Osteoblast (primary cell): ENCODE data around the gene STRBP. TPM values are rescaled to one million over a fixed set of nuclear protein-coding genes. Genes with fewer than 3 reads are reported as not detected.

Experiments
- DNase-seq: peaks from one replicate; pipeline ENCODE4 v3.0.0; 2011; ENCODE audit warnings: low spot score, mixed read lengths; ENCODE audit not compliant: insufficient read length; ENCODE audit errors: missing footprints
- H2AFZ ChIP-seq: 2 replicates; pipeline ENCODE4 v1.6.0; 2011; ENCODE audit warnings: mild to moderate bottlenecking, low read length
- H3K27ac ChIP-seq: 2 replicates; pipeline ENCODE4 v1.5.1; 2011; ENCODE audit warnings: mild to moderate bottlenecking, low read depth, low read length, moderate library complexity
- H3K27me3 ChIP-seq: 2 replicates; pipeline ENCODE4 v1.6.0; 2012; ENCODE audit warnings: mild to moderate bottlenecking, control low read depth, inconsistent platforms, low read length, moderate library complexity; ENCODE audit not compliant: insufficient read depth
- H3K36me3 ChIP-seq: 2 replicates; pipeline ENCODE4 v1.5.1; 2011; ENCODE audit warnings: mild to moderate bottlenecking, low read length, control low read depth, moderate library complexity; ENCODE audit not compliant: insufficient read depth
- H3K4me1 ChIP-seq: 2 replicates; pipeline ENCODE4 v1.5.1; 2011; ENCODE audit warnings: mild to moderate bottlenecking, low read length, control low read depth, moderate library complexity; ENCODE audit not compliant: insufficient read depth
- H3K4me2 ChIP-seq: 2 replicates; pipeline ENCODE4 v1.6.0; 2011; ENCODE audit warnings: mild to moderate bottlenecking, low read length; ENCODE audit not compliant: insufficient read depth
- H3K4me3 ChIP-seq: fragments of 200-600 bp; sonication (generic); 3 replicates; pipeline ENCODE4 v1.5.1; 2012; ENCODE audit warnings: mild to moderate bottlenecking, low read length, inconsistent platforms; ENCODE audit not compliant: insufficient read depth
- H3K79me2 ChIP-seq: 2 replicates; pipeline ENCODE4 v1.6.0; 2012; ENCODE audit warnings: mild to moderate bottlenecking, low read length, control low read depth, inconsistent platforms; ENCODE audit not compliant: insufficient read depth
- H3K9me3 ChIP-seq: 2 replicates; pipeline ENCODE4 v1.5.1; 2011; ENCODE audit warnings: low read depth, low read length, control low read depth
- H4K20me1 ChIP-seq: 2 replicates; pipeline ENCODE4 v1.6.0; 2012; ENCODE audit warnings: mild to moderate bottlenecking, low read length, control low read depth; ENCODE audit not compliant: insufficient read depth
- total RNA-seq: library from RNA; depleted of rRNA; stranded (reverse); fragments of >200 nt; gene quantifications from 2 replicates; pipeline ENCODE4 v1.2.3, GENCODE V29; 2012
- TF ChIP-seq, protein P1 (sequence below): IDR thresholded peaks from 2 replicates; pipeline ENCODE4 v1.5.1; 2011; ENCODE audit warnings: mild to moderate bottlenecking, low read depth, low read length, moderate library complexity; ENCODE audit errors: extremely low read depth

The STRBP gene
- total RNA-seq, 1 donor, result 2.9 TPM

DNA sequence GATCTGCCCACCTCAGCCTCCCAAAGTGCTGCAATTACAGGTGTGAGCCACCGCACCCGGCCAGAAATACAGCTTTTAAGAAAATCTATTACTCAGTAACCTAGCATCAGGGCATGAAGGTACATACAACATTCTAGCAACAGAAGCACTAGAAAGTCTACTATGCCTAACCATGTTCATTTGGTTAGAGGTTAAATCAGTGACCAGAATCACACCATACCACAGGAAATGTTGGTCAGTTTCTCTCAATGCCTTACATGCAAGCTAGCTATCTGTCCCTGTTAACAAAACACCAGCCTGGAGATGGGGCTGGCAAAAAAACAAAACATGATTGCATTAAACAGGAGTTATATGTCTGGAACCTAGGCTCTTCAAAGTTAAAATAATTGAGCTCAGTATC is 104.1 kb downstream of the STRBP start:
- Histone ChIP-seq H2AFZ (no peak overlapping the region), H4K20me1 (no peaks in the 10 kb centered on the region), H3K27ac (no peak overlapping the region), H3K27me3 (no peaks in the 10 kb centered on the region), H3K36me3 (no peaks in the 10 kb centered on the region), H3K4me2 (no peak overlapping the region), H3K79me2 (no peaks in the 10 kb centered on the region), H3K4me1 (no peaks in the 10 kb centered on the region), H3K9me3 (no peaks in the 10 kb centered on the region), H3K4me3 (no peak overlapping the region)
- DNase-seq, result peak; percentile 21
- TF ChIP-seq, protein P1, sequence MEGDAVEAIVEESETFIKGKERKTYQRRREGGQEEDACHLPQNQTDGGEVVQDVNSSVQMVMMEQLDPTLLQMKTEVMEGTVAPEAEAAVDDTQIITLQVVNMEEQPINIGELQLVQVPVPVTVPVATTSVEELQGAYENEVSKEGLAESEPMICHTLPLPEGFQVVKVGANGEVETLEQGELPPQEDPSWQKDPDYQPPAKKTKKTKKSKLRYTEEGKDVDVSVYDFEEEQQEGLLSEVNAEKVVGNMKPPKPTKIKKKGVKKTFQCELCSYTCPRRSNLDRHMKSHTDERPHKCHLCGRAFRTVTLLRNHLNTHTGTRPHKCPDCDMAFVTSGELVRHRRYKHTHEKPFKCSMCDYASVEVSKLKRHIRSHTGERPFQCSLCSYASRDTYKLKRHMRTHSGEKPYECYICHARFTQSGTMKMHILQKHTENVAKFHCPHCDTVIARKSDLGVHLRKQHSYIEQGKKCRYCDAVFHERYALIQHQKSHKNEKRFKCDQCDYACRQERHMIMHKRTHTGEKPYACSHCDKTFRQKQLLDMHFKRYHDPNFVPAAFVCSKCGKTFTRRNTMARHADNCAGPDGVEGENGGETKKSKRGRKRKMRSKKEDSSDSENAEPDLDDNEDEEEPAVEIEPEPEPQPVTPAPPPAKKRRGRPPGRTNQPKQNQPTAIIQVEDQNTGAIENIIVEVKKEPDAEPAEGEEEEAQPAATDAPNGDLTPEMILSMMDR, result no peak

GRCh38 chr9:123162791-123163345 is 105.5 kb downstream of the STRBP start:
- Histone ChIP-seq H3K4me2 (no peak overlapping the region), H3K4me1 (no peaks in the 10 kb centered on the region)

DNA sequence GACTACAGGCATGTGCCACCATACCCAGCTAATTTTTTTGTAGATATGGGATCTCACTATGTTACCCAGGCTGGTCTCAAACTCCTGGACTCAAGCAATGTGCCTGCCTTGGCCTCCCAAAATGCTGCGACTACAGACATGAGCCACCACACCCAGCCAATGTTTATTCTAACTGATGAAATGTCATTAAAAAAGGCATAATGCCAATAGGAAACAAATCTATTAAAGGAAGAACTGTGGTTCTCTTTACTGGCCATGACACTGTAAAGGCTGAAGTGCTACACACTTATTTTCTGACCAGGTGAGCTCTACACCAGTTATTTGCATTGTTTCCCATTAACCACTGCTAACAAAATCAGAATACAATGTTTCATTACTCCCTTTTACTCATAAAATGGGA is 106.0 kb downstream of the STRBP start:
- Histone ChIP-seq H2AFZ (no peak overlapping the region), H3K27me3 (no peaks in the 10 kb centered on the region), H4K20me1 (no peaks in the 10 kb centered on the region), H3K4me1 (no peaks in the 10 kb centered on the region), H3K79me2 (no peaks in the 10 kb centered on the region), H3K4me2 (no peak overlapping the region), H3K36me3 (no peaks in the 10 kb centered on the region), H3K27ac (no peak overlapping the region), H3K4me3 (no peak overlapping the region), H3K9me3 (no peaks in the 10 kb centered on the region)
- no peak for DNase-seq
- TF ChIP-seq, protein P1, result no peak

More at GRCh38 chr9:123162791-123163345, 105.5 kb downstream of the STRBP start:
- H3K4me3 ChIP-seq, result no peak overlapping the region
- peak; percentile 21 for DNase-seq
- no peaks in the 10 kb centered on the region for H3K27me3 ChIP-seq
- H3K9me3 ChIP-seq, result no peaks in the 10 kb centered on the region
- no peaks in the 10 kb centered on the region for H3K36me3 ChIP-seq
- TF ChIP-seq, protein P1, result no peak
- no peaks in the 10 kb centered on the region for H3K79me2 ChIP-seq
- no peak overlapping the region for H3K27ac ChIP-seq
- H4K20me1 ChIP-seq, result no peaks in the 10 kb centered on the region
- H2AFZ ChIP-seq, result no peak overlapping the region

DNA sequence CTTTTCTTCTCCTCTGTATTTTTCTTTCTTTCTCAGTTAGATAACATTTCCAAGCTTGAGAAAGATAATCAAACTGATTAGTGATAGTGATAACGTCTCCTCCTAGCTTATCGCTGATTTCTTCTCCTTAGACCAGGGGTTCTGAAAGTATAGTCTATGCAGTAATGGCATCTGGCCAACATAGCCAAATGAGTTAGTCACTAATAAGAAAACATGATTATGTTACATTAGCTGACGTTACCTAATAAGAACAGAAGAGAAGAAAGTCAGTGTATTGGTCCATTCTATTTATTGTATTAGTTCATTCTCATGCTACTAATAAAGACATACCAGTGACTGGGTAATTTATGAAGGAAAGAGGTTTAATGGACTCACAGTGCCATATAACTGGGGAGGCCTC is 111.2 kb downstream of the STRBP start:
- H3K4me2 ChIP-seq, result no peak overlapping the region
- H4K20me1 ChIP-seq, result no peaks in the 10 kb centered on the region
- H3K4me3 ChIP-seq, result no peak overlapping the region
- no peak for DNase-seq
- H3K79me2 ChIP-seq, result no peaks in the 10 kb centered on the region
- no peaks in the 10 kb centered on the region for H3K9me3 ChIP-seq
- H2AFZ ChIP-seq, result no peak overlapping the region
- no peaks in the 10 kb centered on the region for H3K27me3 ChIP-seq
- TF ChIP-seq, protein P1, result no peak
- no peak overlapping the region for H3K27ac ChIP-seq
- H3K4me1 ChIP-seq, result no peaks in the 10 kb centered on the region
- H3K36me3 ChIP-seq, result no peaks in the 10 kb centered on the region
